Right renal pelvis (tissue), 4 donors: ENCODE data around the gene RPGRIP1. TPM values are rescaled to one million over a fixed set of nuclear protein-coding genes. Genes with fewer than 3 reads are reported as not detected.
A peak's percentile ranks its signal among the peaks of the same experiment; 100 is the strongest.
"Not testable (repeated sequence)": the region's sequence is repeated elsewhere in the genome, so short reads cannot be mapped to it uniquely, and the experiment has no call there.

Experiments
- DNase-seq, 4 donors: peaks; one replicate each; pipeline ENCODE4 v3.0.0-alpha.2; 2013; ENCODE audit warnings: low read depth in 4 of 4, low spot score in 3 of 4, missing footprints in 1 of 4
- polyA plus RNA-seq, 4 donors: library from polyadenylated mRNA; unstranded; fragments of 120-200 nt; gene quantifications; one replicate each; pipeline ENCODE4 v1.2.1, GENCODE V29; 2013; ENCODE audit not compliant: insufficient read length in 4 of 4

RPGRIP1 gene
- polyA plus RNA-seq, 4 donors, result 0.39 to 0.69 (median 0.61) TPM

DNA sequence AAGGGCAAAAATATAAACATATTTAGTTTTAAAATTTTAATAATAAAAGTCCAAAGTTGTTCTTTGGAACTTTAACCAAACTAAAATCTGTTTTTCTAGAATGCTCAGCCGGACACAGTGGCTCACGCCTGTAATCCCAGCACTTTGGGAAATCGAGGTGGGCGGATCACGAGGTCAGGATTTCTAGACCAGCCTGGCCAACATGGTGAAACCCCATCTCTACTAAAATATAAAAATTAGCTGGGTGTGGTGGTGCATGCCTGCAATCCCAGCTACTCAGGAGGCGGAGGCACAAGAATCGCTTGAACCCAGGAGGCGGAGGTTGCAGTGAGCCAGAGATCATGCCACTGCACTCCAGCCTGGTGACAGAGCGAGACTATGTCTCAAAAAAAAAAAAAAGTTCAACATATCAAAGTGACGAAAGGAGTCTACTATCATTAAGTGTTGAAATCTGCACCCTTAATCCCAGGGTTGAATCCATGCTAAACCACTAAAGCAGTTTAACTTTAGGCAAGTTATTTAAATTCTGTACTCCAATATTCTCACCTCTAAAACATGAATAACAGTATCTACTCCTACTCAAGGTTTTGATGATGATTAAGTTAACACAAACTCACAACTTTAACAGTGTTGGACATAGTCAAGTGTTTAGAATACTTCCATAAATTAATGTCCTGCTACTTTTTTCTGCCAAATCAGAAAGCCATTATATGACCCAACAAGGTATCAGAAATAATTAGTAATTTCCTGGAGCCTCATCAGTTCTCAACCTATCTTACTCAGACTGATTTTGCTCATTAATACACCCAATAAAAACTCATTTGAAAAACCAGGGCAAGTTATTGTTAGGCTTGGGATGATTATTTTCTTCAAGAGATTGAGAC lies 21.6 kb upstream of the RPGRIP1 start:
- DNase-seq, result no peak

DNA sequence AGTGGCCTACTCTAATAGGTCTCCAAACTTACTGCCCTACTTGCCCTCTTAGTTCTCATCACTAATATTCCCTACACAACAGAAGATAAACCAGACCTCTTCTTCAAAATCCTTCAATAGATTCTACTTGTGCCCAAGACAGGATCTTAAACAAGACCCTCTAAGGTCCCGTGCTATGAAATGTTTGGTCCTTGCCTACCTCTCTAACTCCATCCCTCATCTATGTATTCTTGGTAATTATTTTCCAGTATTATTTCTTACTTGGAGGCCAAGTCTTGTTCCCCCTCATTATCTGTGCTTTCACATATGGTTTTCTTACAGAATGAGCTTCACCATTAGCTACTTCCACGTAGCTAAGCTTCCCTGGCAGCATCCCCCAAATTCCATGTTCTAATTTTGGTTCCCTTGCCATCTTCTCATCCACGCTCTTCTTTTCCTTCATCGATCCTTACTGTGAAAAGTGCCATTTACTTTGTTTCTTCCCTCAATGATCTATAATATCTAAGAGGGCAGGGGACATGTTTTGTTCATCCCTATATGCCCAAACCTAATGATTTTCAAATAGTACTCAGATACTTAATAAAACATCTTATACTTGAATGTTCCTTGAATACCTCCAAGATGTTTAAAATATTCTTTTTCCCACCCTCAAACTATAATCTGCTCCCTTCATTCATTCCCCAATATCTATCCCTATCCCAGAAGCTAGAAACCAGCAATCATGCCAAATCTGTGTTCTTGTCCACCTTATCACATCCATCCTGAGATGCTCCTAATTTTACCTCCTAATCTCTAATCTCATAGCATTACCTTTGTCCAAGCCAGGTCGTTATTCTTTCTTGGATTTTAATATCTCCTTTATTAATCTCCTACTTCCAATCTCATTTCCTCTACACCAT lies 20.7 kb upstream of the RPGRIP1 start:
- no peak for DNase-seq

DNA sequence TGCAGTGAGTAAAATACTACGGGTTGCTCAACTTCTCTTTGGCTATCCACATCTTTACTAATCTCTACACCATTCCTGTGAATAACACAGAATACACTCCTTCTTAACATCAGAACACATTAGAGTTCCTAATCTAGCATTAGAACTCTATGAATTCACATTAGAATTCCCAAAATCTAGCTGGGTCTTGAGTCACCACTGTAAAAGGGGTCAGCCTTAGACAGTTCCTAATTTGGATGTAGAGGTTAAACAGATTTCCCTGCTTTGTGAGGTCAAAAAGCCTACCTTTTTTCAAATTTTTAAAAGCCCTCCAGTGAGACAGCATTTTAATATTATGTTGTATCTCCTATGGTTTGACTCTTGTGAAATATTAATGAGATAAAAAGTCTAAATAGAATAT lies 18.1 kb upstream of the RPGRIP1 start:
- no peak for DNase-seq

DNA sequence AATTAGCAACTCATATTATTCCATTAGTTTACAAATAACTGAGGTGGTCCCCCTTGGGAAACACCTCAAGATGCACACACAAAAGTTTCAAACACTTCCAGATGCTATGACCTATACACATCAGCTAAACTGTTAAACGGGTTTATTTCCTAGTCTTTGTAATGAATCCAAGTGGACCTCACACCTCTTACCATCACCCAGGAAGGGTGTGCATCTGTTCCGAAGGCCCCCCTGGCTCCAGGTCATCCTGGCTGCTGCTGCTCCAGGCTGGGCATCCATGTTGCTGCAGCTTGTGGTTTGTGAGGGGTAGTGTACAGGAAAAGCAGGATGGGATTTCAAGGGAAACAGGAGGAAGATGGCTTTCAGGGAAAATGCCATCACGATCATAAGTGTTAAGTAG lies 17.5 kb upstream of the RPGRIP1 start:
- no peak for DNase-seq

DNA sequence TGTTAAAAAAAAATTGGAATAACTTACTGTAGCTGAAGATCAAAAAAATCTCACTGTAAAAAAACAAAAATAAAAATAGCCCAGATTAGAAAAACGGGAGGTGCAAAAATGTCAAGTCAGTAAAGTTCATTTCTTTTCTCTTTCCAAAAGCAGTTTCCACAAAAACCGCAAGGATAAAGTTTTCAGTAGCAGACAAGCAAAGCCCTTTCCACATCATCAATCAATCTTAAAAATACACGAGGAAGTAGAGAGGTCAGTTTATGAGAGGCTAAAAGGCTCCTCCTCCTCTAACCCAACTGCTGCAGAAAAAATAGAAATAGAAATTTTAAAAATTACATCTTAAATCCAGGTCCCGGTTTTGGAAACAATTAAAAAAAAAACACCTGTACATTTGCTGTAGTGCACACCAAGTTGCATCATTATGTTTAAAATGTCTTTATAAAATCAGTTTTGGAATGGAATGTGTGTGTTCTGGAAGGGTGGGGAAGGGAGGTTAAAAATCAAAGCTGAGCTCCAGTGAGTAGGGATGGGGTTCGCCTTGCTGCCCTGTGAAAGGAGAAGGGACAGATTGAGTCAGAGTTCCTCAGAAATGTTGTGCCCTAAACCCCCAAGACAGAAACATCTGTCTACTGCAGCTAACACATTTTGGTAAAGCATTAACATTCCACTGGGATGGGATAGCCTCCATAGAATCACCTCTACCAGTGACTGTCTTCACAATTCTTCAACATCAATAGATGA lies 16.4 kb upstream of the RPGRIP1 start:
- no peak for DNase-seq

DNA sequence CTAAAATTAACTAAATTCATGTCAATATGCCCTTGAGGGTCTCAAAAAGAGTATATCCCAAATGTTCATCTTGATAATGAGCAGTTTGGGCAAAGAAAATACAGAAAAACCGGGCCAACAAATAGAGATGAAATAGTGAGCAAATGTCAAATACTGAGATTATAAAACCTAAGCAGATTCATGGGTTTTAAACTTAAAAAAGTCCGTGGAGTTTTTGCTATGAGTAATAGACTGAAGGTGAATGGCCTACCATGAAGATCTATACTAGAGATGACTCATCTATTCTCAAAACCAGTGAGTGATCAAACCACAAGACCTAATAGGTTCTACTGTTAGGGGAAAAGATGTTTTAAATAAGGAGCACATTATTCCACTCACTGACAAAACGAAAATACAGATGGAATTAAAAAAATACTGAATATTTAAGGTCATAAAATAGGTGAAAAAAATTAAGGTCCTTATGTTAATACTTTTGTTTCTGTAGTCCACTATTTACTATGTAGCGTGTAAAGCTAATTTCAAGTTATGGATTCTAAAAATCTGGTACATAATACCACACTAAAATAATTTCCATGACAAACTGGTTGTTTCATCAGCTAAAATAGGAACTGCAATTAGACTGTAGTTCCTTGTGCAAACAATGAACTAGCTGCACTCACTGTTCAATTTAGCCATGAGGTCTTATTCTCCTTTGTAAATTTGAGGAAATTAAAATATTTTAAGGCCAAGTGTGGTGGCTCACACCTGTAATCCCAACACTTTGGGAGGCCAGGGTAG lies 15.7 kb upstream of the RPGRIP1 start:
- no peak for DNase-seq

DNA sequence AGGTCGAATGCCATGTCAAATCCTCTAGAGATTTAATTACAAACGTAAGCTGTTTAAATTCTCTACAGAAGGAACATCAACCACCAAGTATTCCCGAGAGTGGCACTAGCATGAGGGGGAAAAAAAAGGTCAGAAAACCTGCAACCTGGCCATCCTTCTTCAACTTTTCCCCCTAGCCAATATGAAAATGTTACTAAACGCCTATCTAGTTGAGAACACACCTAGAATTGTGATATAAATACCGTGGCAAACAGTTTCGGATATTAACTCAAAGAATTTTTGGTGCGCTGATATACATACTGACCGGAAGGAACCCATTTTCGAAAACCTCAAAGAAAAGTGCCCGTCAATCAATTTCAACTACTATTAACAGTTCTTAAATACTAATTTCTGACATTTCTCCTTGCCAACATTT lies 12.4 kb upstream of the RPGRIP1 start:
- no peak for DNase-seq

DNA sequence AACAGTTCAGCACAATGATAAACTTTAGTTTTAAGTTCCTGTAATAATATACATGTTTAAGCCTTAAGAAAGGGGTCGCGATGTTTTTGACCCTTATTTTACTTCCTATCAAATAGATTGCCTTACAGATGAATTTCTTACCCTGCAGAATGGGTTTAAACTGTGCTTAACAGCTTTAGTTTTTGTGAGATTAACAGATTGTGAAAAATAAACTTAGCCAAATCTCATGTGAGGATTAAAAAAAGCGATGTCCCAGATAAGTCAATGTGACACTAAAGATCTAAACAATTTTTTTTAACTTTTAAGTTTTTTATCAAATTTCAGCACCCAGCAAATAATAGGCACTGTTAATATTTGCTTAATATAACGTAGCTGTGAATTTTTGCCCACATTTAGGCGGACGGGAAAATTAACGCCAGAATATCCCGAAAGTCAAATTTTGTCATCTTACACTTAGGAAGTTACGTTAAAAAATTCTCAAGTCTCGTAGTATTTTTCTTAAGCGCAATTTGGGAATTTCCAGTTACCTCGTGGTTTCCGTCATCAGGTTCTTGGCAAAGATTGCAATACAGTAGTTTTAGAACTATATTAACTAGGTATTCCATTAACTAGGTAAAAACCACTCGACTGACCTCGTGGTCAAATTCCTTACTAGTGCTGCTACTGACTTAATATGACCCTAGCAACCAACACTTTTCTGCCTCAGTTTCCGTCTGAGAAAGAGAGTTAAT lies 11.8 kb upstream of the RPGRIP1 start:
- peak in 1 of 4 donors; percentile 18 for DNase-seq

DNA sequence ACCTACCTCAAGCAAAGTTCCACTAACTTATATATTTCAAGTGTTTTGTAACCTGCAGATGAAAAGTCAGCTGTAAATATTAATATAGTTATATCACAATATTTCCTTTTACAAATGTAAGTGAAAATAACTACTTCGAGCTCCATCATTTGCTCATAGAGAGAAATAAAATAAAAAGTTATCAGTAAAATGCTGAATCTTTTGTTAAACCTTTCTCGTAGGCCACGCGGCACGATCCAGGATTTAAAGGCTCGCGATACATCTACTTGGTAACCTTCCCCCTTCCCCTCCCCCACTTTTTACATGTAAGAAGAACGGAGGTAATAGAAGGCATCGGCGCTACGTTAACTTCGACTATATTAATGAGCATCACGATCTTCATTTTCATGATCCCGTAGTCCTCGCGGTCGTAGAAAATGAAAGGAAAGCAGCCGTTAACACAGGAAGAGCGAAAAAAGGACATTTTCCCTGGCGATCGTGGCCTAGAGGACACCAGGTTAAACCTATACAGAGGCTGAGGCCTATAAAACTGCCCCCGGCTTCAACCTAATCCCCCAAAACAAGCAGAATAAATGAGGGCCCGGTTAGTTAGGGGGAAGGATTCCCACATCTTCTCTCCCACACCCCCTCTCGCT lies 11.1 kb upstream of the RPGRIP1 start:
- peak in 2 of 4 donors; percentile 35 to 47 for DNase-seq

DNA sequence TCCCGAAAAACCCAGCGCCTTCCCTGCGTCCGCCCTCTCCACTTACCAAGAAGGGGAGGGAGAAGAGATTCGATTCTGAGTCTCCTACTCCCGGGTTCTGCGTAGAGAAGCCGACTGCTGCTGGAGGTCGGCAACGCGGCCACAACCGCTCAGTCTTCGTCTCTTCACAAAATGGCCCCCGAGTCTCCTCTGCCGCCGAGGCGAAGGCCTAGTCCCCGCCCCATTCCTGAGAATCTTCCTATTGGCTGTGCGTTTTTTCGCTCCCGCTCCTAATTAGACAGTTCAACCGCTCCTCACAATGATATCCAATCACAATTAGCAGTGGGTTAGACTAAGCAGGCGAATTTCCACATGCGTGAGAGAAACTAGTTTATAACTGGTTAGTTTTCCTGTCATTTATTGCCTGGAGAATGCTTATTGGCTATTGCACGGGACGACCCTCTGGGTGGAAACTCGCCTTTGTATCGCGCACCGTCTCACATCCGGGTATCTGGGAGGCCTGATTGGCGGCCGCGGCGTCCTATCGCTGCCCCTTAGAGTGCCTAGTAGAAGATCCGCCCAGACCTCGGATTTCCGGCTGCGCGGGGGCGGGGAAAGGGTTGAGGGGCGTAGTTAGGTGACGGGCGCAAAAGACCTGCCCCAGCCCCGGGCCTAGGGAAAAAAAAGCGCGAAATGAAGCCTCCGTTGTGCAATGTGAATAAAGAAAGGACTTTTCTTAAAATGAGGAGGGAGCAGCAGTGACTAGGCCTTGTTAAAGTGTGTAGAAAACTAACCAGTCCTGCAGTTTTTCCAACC lies 10.4 kb upstream of the RPGRIP1 start, which contains the start of gene HNRNPC:
TSS of gene HNRNPC (minus strand) at position 191 of the 795 bp plus-strand sequence. CDS start 35,249 bp downstream, outside the sequence.
- DNase-seq, result peak; percentile 100

DNA sequence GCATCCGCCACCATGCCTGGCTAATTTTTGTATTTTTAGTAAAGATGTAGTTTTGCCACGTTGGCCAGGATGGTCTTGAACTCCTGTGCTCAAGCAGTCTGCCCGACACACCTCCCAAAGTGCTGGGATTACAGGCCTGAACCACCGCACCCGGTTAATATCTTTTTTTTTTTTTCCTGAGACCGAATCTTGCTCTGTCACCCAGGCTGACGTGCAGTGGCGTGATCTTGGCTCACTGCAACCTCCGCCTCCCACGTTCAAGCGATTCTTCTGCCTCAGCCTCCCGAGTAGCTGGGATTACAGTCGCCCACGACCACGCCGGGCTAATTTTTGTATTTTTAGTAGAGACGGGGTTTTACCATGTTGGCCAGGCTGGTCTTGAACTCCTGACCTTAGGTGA lies 7.2 kb upstream of the RPGRIP1 start:
- DNase-seq, result not testable (repeated sequence)

DNA sequence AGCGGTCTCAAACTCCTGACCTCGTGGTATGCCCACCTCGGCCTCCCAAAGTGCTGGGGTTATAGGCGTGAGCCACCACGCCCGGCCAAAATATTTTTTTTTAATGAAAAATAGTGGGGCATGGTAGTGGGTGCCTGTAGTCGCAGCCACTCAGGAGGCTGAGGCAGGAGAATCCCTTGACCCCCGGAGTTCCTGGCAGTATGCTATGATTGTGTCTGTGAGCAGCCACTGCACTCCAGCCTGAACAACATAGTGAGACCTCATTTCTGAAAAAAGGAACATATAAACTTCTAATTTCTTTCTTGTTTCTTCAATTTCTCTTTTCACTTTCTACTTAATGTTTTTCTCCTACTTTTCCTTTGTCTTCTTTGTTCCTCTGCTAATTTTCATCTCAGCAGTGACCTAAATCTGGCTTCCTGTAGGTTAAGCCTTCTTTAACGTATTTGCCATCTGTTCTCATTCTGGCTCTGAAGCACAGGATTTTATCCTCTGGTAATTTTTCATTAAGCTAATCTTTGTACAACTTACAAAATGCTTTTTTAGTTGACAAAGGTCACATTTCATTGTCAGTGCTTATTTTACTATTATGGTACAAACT lies 4.5 kb upstream of the RPGRIP1 start:
- no peak for DNase-seq

DNA sequence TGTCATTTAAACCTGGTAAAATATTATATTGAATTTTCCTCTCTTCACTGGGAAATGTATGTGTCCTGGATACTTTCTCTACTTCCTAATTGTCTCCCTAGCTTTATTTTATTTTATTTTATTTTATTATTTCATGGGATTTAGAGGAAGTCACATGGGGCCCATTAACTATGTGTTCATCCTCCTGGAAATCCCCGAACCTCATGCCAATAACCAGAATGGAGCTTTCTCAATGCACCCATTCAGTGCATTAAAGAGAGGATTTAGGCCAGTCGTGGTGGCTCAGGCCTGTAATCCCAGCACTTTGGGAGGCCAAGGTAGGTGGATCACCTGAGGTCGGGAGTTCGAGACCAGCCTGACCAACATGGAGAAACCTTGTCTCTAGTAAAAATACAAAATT lies 1.3 kb upstream of the RPGRIP1 start:
- no peak for DNase-seq

DNA sequence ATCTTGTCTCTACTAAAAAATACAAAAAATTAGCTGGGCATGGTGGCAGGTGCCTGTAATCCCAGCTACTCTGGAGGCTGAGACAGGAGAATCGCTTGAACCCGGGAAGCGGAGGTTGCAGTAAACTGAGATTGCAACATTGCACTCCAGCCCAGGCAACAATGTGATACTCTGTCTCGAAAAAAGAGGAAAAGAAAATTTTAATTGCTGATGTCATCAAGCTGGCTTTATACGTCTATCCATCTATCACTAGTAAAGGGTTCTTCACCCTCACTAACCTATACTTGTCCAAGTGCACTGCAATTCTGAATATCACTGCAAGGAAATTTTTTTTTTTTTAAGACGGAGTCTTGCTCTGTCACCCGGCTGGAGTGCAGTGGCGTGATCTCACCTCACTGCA lies 2.0 kb downstream of the RPGRIP1 start:
- not testable (repeated sequence) for DNase-seq

DNA sequence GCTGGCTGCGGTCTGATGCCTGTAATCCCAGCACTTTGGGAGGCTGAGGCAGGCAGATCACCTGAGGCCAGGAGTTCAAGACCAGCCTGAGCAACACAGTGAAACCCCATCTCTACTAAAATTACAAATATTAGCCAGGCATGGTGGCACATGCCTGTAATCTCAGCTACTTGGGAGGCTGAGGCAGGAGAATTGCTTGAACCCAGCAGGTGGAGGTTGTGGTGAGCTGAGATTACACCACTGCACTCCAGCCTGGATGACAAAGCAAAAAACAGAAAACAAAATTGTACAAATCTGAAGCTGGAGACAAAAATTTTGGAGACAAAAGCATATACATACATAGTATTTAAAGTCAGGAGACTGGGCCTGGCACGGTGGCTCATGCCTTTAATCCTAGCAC lies 6.6 kb downstream of the RPGRIP1 start:
- not testable (repeated sequence) for DNase-seq

DNA sequence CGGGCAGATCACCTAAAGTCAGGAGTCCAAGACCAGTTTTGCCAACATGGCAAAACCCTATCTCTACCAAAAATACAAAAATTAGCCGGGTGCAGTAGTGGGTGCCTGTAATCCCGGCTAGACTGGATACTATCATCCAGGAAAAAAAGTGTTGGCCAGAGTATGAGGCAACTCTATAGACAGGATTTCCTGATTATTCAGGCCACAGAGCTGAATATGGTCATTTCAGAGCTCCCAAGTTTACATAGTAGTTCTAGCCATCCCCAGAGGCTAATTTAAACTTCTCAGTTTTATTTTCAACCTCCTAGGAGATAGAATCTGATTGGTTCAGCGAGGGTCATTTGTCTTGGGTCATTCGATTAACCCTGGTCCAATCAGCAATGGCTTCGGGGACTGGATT lies 7.3 kb downstream of the RPGRIP1 start:
- DNase-seq, result no peak

DNA sequence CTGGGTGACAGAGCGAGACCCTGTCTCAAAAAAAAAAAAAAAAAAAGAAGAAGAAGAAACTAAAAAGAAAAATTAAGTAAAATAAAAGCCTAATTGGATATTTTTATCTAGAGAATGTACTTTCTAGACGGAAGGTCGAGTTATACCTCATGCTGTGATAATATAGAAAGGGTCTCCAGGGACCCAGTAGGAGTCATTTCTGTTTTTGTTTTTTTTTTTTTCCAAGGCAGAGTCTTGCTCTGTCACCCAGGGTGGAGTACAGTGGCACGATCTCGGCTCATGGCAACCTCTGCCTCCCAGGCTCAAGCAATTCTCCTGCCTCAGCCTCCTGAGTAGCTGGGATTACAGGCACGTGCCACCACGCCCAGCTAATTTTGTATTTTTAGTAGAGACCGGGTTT lies 14.1 kb downstream of the RPGRIP1 start:
- not testable (repeated sequence) for DNase-seq

DNA sequence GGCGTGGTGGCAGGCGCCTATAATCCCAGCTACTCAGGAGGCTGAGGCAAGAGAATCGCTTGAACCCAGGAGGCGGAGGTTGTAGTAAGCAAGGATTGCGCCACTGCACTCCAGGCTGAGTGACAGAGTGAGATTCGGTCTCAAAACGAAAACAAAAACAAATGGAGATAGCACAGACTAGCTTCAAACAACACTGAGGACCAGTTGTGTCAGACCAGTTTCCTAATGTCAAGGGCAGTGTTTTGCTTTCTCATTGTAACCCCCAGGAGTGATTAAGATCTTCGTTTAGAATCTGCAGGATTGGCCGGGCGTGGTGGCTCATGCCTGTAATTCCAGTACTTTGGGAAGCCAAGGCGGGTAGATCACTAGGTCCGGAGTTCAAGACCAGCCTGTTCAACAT lies 18.5 kb downstream of the RPGRIP1 start:
- DNase-seq, result no peak
